K562 (cell line): ENCODE data around the gene CIB2. TPM values are rescaled to one million over a fixed set of nuclear protein-coding genes. Genes with fewer than 3 reads are reported as not detected.

Experiments
- EP400 ChIP-seq: fragments of 450-650 bp; IDR thresholded peaks from 2 replicates; pipeline ENCODE4 v1.6.1; 2017; ENCODE audit warnings: antibody characterized with exemption, mild to moderate bottlenecking, moderate library complexity
- ESRRA ChIP-seq: fragments of 450-650 bp; IDR thresholded peaks from 2 replicates; pipeline ENCODE4 v1.6.1; 2014; ENCODE audit warnings: low read depth, mild to moderate bottlenecking, moderate library complexity, borderline replicate concordance
- LCOR ChIP-seq: sonication (generic); formaldehyde crosslinking; IDR thresholded peaks from 2 replicates; pipeline ENCODE4 v1.8.0; 2022; ENCODE audit warnings: mild to moderate bottlenecking, missing genetic modification reagents
- MAZ ChIP-seq, 2 experiments: fragments of 450-650 bp in 1 of 2; sonication (generic) in 1 of 2; formaldehyde crosslinking; IDR thresholded peaks in 1 of 2; conservative IDR thresholded peaks in 1 of 2; 2 replicates each; pipeline versions ENCODE4 v1.4.0 to v1.5.0; 2020; ENCODE audit warnings: mild to moderate bottlenecking in 1 of 2, missing genetic modification reagents in 1 of 2
- MXI1 ChIP-seq: IDR thresholded peaks from 2 replicates; pipeline ENCODE4 v1.6.1; 2011; ENCODE audit warnings: low read depth, mild to moderate bottlenecking, improper control_type of control experiment, low read length
- NCOA1 ChIP-seq: fragments of 450-650 bp; IDR thresholded peaks from 2 replicates; pipeline ENCODE4 v1.6.1; 2016; ENCODE audit warnings: low read depth
- NRF1 ChIP-seq, 2 experiments: fragments of 450-650 bp; IDR thresholded peaks in 1 of 2; conservative IDR thresholded peaks in 1 of 2; 2 replicates each; pipeline ENCODE4 v1.6.1; 2014; ENCODE audit warnings: mild to moderate bottlenecking in 2 of 2
- POLR2AphosphoS5 ChIP-seq: IDR thresholded peaks from 2 replicates; pipeline ENCODE4 v1.6.1; 2011; ENCODE audit warnings: mild to moderate bottlenecking, low read depth, low read length, moderate library complexity; ENCODE audit not compliant: control insufficient read depth, insufficient read depth
- POLR2G ChIP-seq: fragments of 200-400 bp; formaldehyde crosslinking; IDR thresholded peaks from 2 replicates; pipeline ENCODE4 v1.6.1; 2017; ENCODE audit warnings: low read depth, mild to moderate bottlenecking, antibody characterized with exemption, low read length, moderate library complexity
- STAG1 ChIP-seq: sonication (generic); formaldehyde crosslinking; IDR thresholded peaks from 2 replicates; pipeline ENCODE4 v1.5.0; 2020; ENCODE audit warnings: missing genetic modification reagents, borderline replicate concordance
- STAT5A ChIP-seq: IDR thresholded peaks from 2 replicates; pipeline ENCODE4 v1.6.1; 2012; ENCODE audit warnings: low read length, inconsistent platforms, borderline replicate concordance
- TAF1 ChIP-seq: IDR thresholded peaks from 2 replicates; pipeline ENCODE4 v1.6.1; 2011; ENCODE audit warnings: mild to moderate bottlenecking, low read length, moderate library complexity; ENCODE audit not compliant: insufficient read depth, control insufficient read depth, severe bottlenecking; ENCODE audit errors: extremely low read depth
- ZC3H8 ChIP-seq: fragments of 450-650 bp; IDR thresholded peaks from 2 replicates; pipeline ENCODE4 v1.6.1; 2017
- ZKSCAN1 ChIP-seq: fragments of 150-350 bp; IDR thresholded peaks from 2 replicates; pipeline ENCODE4 v1.6.1; 2016; ENCODE audit warnings: low read depth, low read length
- ZNF146 ChIP-seq: IDR thresholded peaks from one replicate; pipeline ENCODE4 v1.6.1; 2018; ENCODE audit warnings: missing compliant biosample characterization; ENCODE audit not compliant: unreplicated experiment
- ZNF24 ChIP-seq: fragments of 450-650 bp; IDR thresholded peaks from 2 replicates; pipeline ENCODE4 v1.6.1; 2016
- polyA plus RNA-seq, 8 experiments: library from polyadenylated mRNA; depleted of rRNA in 4 of 8; stranded (reverse) in 5 of 8; unstranded in 3 of 8; fragments of >200 nt; fragmentation: Nextera tagmentation in 2 of 8; fragmentation: Illumina TruSeq in 1 of 8; extraction: Ambion mirVana in 2 of 8; extraction: Trizol in 1 of 8; gene quantifications; 2 replicates each; pipeline versions ENCODE4 v1.2.1 to v1.2.3, GENCODE V29; 2011 to 2014; ENCODE audit warnings: inconsistent platforms in 1 of 8, missing spikeins in 1 of 8
- total RNA-seq, 7 experiments: library from RNA; depleted of rRNA in 6 of 7; stranded (reverse); fragments of >200 nt in 6 of 7; fragmentation: Illumina TruSeq in 2 of 7; extraction: Trizol in 2 of 7; gene quantifications; 2 replicates each; pipeline versions ENCODE4 v1.2.1 to v1.2.3, GENCODE V29; 2011 to 2021; ENCODE audit warnings: low replicate concordance in 1 of 7
- TF ChIP-seq, protein P1 (sequence below), 2 experiments: fragments of 450-650 bp in 1 of 2; sonication (generic) in 1 of 2; formaldehyde crosslinking in 1 of 2; IDR thresholded peaks in 1 of 2; conservative IDR thresholded peaks in 1 of 2; 2 replicates each; pipeline versions ENCODE4 v1.6.1 to v1.8.1; 2016 to 2023; ENCODE audit warnings: mild to moderate bottlenecking in 2 of 2, moderate library complexity in 2 of 2, inconsistent platforms in 1 of 2, missing genetic modification reagents in 1 of 2
- TF ChIP-seq, protein P2 (sequence below), 2 experiments: fragments of 450-650 bp; conservative IDR thresholded peaks; 2 replicates each; pipeline ENCODE4 v1.6.1; 2017; ENCODE audit warnings: mild to moderate bottlenecking in 2 of 2, moderate library complexity in 2 of 2
- TF ChIP-seq, protein P3 (sequence below): fragments of 200-800 bp; sonication (Bioruptor generic); IDR thresholded peaks from 2 replicates; pipeline ENCODE4 v1.6.1; 2017; ENCODE audit warnings: missing genetic modification characterization, missing compliant biosample characterization
- TF ChIP-seq, protein P4 (sequence below): fragments of 450-650 bp; conservative IDR thresholded peaks from 2 replicates; pipeline ENCODE4 v1.6.1; 2016; ENCODE audit warnings: missing genetic modification characterization, low read depth, mild to moderate bottlenecking, missing compliant biosample characterization, moderate library complexity
- TF ChIP-seq, protein P5 (sequence below): fragments of 450-650 bp; formaldehyde crosslinking; conservative IDR thresholded peaks from 2 replicates; pipeline ENCODE4 v1.4.0; 2022; ENCODE audit warnings: mild to moderate bottlenecking, missing genetic modification characterization

Gene CIB2
- total and polyA plus RNA-seq, 9 of the 15 experiments (the other 6 are each of a cell fraction or from before 2014, with no cell fraction given), result 1.5 to 37.4 (median 19.4) TPM

DNA sequence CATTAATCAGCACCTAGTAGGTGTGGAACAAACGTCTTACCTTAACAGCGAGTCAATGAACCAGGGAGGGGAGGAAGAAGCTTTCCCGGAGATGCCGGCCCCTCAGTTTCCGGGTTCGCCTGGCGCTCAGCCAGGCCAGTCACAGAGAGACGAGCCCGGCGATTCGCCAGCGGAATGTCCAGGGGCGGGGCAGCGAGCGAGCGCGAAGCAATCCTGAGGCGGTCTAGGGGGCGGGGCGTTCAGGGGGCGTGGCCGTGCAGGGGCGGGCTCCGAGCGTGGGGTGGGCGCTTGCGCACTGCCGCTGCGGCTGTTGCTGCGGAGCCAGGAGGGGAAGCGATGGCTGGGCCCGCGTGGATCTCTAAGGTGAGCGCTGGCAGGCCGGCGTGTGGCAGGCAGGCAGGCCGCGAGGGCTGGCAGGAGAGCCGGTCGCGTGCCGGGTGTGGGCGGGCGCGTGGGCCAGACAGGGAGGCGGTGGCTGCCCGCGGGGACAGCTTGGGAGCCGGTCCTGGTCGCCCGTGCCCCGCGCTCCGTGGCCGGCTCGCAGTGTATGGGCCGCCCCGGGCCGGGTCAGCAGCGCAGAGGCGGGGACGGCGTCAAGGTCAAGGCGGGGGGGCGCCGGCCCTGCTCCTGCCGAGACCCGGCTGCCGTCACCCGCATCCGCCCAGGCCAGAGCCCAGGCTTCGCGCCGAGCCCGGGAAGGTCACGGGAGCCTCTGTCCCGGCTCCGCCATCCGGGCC, 18.0 kb upstream of the CIB2 start, which contains the start of gene IDH3A (continued):
- TF ChIP-seq NRF1 (conservative IDR thresholded peaks at IDR 0.05 in 1 of 2, IDR thresholded peaks at IDR 0.05 in 1 of 2) (peak; percentile 89 to 90), ZNF146 (CRISPR knock-in tag) (no peak), POLR2AphosphoS5 (peak; percentile 86), NCOA1 (no peak), TAF1 (peak; percentile 81), ZC3H8 (no peak), MAZ (CRISPR knock-in tag; conservative IDR thresholded peaks at IDR 0.05 in 1 of 2, IDR thresholded peaks at IDR 0.05 in 1 of 2) (0 out of 4 replicates have a peak, but pooled peaks have one; percentile 22 to 52), POLR2G (peak; percentile 83), LCOR (CRISPR knock-in tag) (no peak), STAT5A (no peak), ZKSCAN1 (peak; percentile 94), ESRRA (peak; percentile 97), MXI1 (peak; percentile 35; the same call in 1 of the 2 replicates), STAG1 (CRISPR knock-in tag) (0 out of 2 replicates have a peak, but pooled peaks have one; percentile 19), EP400 (no peak), ZNF24 (no peak)
- TF ChIP-seq, protein P1, sequence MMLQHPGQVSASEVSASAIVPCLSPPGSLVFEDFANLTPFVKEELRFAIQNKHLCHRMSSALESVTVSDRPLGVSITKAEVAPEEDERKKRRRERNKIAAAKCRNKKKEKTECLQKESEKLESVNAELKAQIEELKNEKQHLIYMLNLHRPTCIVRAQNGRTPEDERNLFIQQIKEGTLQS (IDR thresholded peaks at IDR 0.05), result no peak
- TF ChIP-seq, protein P1 (CRISPR knock-in tag; conservative IDR thresholded peaks at IDR 0.05), result no peak
- TF ChIP-seq, protein P2, sequence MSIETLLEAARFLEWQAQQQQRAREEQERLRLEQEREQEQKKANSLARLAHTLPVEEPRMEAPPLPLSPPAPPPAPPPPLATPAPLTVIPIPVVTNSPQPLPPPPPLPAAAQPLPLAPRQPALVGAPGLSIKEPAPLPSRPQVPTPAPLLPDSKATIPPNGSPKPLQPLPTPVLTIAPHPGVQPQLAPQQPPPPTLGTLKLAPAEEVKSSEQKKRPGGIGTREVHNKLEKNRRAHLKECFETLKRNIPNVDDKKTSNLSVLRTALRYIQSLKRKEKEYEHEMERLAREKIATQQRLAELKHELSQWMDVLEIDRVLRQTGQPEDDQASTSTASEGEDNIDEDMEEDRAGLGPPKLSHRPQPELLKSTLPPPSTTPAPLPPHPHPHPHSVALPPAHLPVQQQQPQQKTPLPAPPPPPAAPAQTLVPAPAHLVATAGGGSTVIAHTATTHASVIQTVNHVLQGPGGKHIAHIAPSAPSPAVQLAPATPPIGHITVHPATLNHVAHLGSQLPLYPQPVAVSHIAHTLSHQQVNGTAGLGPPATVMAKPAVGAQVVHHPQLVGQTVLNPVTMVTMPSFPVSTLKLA (conservative IDR thresholded peaks at IDR 0.05), result peak in 1 of 2 experiments; percentile 61; a peak in 1 of 4 replicates
- TF ChIP-seq, protein P3, sequence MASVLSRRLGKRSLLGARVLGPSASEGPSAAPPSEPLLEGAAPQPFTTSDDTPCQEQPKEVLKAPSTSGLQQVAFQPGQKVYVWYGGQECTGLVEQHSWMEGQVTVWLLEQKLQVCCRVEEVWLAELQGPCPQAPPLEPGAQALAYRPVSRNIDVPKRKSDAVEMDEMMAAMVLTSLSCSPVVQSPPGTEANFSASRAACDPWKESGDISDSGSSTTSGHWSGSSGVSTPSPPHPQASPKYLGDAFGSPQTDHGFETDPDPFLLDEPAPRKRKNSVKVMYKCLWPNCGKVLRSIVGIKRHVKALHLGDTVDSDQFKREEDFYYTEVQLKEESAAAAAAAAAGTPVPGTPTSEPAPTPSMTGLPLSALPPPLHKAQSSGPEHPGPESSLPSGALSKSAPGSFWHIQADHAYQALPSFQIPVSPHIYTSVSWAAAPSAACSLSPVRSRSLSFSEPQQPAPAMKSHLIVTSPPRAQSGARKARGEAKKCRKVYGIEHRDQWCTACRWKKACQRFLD (CRISPR knock-in tag), result peak; percentile 25; the same call in 1 of the 2 replicates
- TF ChIP-seq, protein P4, sequence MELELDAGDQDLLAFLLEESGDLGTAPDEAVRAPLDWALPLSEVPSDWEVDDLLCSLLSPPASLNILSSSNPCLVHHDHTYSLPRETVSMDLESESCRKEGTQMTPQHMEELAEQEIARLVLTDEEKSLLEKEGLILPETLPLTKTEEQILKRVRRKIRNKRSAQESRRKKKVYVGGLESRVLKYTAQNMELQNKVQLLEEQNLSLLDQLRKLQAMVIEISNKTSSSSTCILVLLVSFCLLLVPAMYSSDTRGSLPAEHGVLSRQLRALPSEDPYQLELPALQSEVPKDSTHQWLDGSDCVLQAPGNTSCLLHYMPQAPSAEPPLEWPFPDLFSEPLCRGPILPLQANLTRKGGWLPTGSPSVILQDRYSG (tag), result no peak
- TF ChIP-seq, protein P5, sequence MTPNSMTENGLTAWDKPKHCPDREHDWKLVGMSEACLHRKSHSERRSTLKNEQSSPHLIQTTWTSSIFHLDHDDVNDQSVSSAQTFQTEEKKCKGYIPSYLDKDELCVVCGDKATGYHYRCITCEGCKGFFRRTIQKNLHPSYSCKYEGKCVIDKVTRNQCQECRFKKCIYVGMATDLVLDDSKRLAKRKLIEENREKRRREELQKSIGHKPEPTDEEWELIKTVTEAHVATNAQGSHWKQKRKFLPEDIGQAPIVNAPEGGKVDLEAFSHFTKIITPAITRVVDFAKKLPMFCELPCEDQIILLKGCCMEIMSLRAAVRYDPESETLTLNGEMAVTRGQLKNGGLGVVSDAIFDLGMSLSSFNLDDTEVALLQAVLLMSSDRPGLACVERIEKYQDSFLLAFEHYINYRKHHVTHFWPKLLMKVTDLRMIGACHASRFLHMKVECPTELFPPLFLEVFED (CRISPR knock-in tag), result no peak
